NCI-H1105 (cell line): Measurements from ENCODE around the gene CTPS2.
A peak's percentile ranks its signal among the peaks of the same experiment; 100 is the strongest.
"Not testable (repeated sequence)": the region's sequence is repeated elsewhere in the genome, so short reads cannot be mapped to it uniquely, and the experiment has no call there.

Experiments
- DNase-seq: peaks from one replicate; lab custom pipeline; 2025; lab: John Stamatoyannopoulos, UW

The CTPS2 gene

GRCh38 chrX:16712548-16713155 is at the start of gene CTPS2:
Gene CTPS2 (minus strand): TSS chrX:16712669. CDS start chrX:16702902, 9,767 bp downstream.
- DNase-seq, result peak; percentile 16

GRCh38 chrX:16761500-16761899 is 49.0 kb upstream of the CTPS2 start:
- not testable (repeated sequence) for DNase-seq

GRCh38 chrX:16756724-16757123 is 44.3 kb upstream of the CTPS2 start:
- no peak for DNase-seq

- DNase-seq, result no peak
These were observed 41.5 kb upstream of the CTPS2 start for GRCh38 chrX:16754019-16754418.

- DNase-seq, result no peak
These were observed 37.7 kb upstream of the CTPS2 start for GRCh38 chrX:16750136-16750535.

- DNase-seq, result no peak
These were observed 36.0 kb upstream of the CTPS2 start for GRCh38 chrX:16748425-16748824.

- no peak for DNase-seq
These were observed 33.2 kb upstream of the CTPS2 start for GRCh38 chrX:16745659-16746058.

- DNase-seq, result no peak
These were observed 32.6 kb upstream of the CTPS2 start for GRCh38 chrX:16745102-16745501.

- no peak for DNase-seq
These were observed 31.3 kb upstream of the CTPS2 start for GRCh38 chrX:16743604-16744325.

- DNase-seq, result no peak
These were observed 27.1 kb upstream of the CTPS2 start for GRCh38 chrX:16739574-16739973.

- no peak for DNase-seq
These were observed 24.6 kb upstream of the CTPS2 start for GRCh38 chrX:16737024-16737423.

GRCh38 chrX:16733013-16733412 is 20.5 kb upstream of the CTPS2 start:
- DNase-seq, result no peak

GRCh38 chrX:16730450-16730849 is 18.0 kb upstream of the CTPS2 start:
- no peak for DNase-seq

GRCh38 chrX:16727637-16728036 is 15.2 kb upstream of the CTPS2 start:
- no peak for DNase-seq

GRCh38 chrX:16726347-16726988 is 14.0 kb upstream of the CTPS2 start:
- not testable (repeated sequence) for DNase-seq

GRCh38 chrX:16725072-16725471 is 12.6 kb upstream of the CTPS2 start:
- no peak for DNase-seq

- no peak for DNase-seq
These were observed 10.0 kb upstream of the CTPS2 start for GRCh38 chrX:16722481-16722880.

GRCh38 chrX:16719334-16720084 is 7.0 kb upstream of the CTPS2 start, which contains the start of gene SYAP1:
Gene SYAP1 (plus strand): TSS chrX:16719612. CDS start chrX:16719725, 113 bp downstream.
- DNase-seq, result peak; percentile 84

- DNase-seq, result no peak
These were observed 6.4 kb upstream of the CTPS2 start for GRCh38 chrX:16718824-16719333.

GRCh38 chrX:16716451-16716850 is 4.0 kb upstream of the CTPS2 start:
- DNase-seq, result not testable (repeated sequence)

- not testable (repeated sequence) for DNase-seq
These were observed 3.2 kb upstream of the CTPS2 start for GRCh38 chrX:16715638-16716037.

GRCh38 chrX:16714504-16714903 is 2.0 kb upstream of the CTPS2 start:
- DNase-seq, result no peak
